GM19240 (cell line): ENCODE data around the gene CDH2.

Experiments used
- DNase-seq: peaks from one replicate; pipeline ENCODE4 v3.0.0; 2011; ENCODE audit warnings: low spot score; ENCODE audit not compliant: insufficient read length

CDH2 gene

DNA sequence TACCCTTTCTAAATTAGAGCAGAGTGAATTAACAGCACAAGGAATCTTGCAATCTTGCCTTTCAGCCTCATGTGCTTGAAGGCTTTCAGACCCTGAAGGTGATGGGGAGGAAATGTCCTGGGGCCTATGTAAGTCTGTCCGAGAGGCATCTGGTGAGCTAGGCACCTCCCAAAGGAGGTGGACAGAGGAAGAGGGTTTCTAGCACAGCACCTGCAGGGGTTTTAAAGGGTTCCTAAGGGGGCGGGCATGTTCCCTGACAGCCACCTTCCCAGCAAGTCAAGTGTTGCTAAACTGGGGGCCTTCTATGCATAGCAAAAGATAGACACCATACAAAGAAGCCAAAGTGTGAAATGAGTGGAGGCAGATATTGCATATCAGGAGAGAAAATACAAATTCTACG, 88.5 kb downstream of the CDH2 start:
- DNase-seq, result no peak

GRCh38 chr18:28086670-28087552, 90.0 kb downstream of the CDH2 start:
- no peak for DNase-seq

- DNase-seq, result no peak
Measured at GRCh38 chr18:28081516-28081915, 95.4 kb downstream of the CDH2 start.

- no peak for DNase-seq
Measured at GRCh38 chr18:28080876-28081300, 96.0 kb downstream of the CDH2 start.

DNA sequence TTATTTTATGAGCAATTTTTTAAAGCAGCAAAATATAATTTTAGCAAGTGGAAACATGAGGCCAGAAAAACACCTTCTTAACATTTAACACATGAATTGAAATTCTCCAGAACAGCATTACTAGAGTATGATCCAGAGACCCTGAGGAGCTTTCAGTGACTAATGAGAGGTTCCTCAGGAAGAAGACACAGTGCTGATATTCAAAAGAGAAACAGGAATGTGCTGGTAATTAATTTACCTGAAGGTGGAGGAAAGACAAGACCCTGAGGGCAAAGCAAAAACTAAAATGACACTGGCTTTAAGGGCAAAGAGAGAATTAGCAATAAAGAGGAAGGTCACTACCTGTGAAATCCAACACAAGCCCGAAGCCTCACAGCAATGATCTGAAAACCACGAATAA, 97.0 kb downstream of the CDH2 start:
- no peak for DNase-seq

- DNase-seq, result no peak
Measured at GRCh38 chr18:28078849-28079248, 98.1 kb downstream of the CDH2 start.

GRCh38 chr18:28078298-28078697, 98.6 kb downstream of the CDH2 start:
- DNase-seq, result no peak

GRCh38 chr18:28075501-28075900, 101.4 kb downstream of the CDH2 start:
- no peak for DNase-seq

DNA sequence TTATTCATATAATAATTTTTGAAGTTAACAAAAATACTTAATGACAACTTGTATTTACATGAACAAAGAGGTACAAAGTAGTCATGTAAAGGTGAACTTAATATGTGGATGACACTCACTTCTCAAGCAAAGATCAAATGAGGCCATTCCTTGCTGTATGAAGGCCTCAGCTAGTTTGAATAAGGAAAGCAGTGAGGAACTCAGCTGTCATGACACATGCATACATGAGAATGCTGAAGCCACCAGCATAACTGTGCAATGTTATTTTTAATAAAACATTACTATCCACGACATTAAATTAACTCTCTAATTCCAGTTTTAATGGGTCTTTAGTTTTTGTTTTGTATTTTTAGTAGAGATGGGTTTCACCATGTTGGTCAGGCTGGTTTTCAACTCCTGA, 102.9 kb downstream of the CDH2 start:
- no peak for DNase-seq

- DNase-seq, result no peak
Measured at GRCh38 chr18:28073658-28074057, 103.3 kb downstream of the CDH2 start.

- no peak for DNase-seq
Measured at GRCh38 chr18:28071199-28071598, 105.7 kb downstream of the CDH2 start.

- DNase-seq, result no peak
Measured at GRCh38 chr18:28068207-28068606, 108.7 kb downstream of the CDH2 start.

- no peak for DNase-seq
Measured at GRCh38 chr18:28067346-28067745, 109.6 kb downstream of the CDH2 start.

- no peak for DNase-seq
Measured at GRCh38 chr18:28065793-28066186, 111.1 kb downstream of the CDH2 start.

- no peak for DNase-seq
Measured at GRCh38 chr18:28065031-28065792, 111.7 kb downstream of the CDH2 start.

DNA sequence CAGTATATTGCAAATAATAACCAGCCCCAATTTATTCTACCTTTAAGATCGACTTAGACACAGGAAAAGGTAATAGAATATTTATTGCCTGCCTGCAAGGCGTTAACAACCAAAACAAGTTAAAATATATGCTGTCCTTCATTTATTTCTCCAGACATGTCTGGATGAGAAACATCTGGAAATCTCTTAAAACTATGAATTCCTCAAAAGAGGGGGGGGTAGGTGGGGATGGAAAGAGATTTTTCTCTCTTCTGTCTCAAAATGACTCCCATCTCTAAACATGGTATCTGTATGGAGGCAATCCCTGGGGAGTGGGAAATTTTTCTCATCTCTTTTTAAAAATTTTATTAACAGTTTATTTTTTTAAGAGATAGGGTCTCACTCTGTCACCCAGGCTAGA, 113.0 kb downstream of the CDH2 start:
- no peak for DNase-seq

DNA sequence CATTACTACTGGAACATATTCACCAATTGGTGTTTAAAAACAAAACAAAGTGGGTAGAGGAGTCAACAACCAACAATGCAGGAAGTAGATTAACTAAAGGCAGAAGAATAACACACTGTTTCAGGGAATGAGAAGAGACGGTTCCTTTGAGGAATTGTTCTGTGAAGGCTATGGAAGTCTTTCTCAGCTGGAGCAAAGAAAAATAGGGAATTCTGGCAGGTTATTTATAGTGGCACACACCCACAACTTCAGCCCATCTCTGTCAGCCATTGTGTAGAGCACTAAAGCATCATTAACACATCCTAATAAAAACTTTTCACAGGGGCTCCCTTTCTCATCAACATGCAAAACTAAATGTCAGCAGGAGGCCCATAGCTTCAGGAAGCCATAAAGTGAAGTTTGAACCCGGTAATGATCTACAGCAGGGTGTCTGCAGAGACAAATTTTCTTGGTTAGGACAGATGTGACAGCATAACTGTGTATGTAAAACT, 113.6 kb downstream of the CDH2 start:
- no peak for DNase-seq

- DNase-seq, result no peak
Measured at GRCh38 chr18:28062443-28062842, 114.5 kb downstream of the CDH2 start.

- no peak for DNase-seq
Measured at GRCh38 chr18:28059861-28060260, 117.1 kb downstream of the CDH2 start.

- no peak for DNase-seq
Measured at GRCh38 chr18:28050545-28050944, 126.4 kb downstream of the CDH2 start.

- DNase-seq, result no peak
Measured at GRCh38 chr18:28048612-28049011, 128.3 kb downstream of the CDH2 start.

DNA sequence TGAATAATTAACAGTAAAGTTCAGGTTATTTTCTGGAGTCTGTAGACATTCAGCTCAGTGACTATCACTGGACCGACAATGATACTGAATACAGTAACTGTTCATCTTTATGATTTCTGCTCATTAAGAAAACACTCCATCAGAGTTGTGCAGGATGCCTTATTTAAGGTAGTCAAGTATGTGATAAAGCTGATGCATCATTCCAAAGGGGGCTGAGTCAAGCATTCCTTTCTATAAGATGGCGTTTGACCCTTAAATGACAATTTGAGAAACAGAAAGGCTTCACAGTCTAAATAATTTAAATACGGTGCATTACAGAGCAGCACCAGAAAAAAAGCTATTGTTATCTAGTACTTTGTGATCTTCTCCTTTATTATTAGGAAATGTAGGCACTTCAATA, 131.1 kb downstream of the CDH2 start:
- DNase-seq, result no peak
